NCI-H345 treated with DMSO at 0.1 percent for 48 hours (cell line): ENCODE data around the gene CNGA3.
A peak's percentile ranks its signal among the peaks of the same experiment; 100 is the strongest.

Experiments
- DNase-seq: peaks from one replicate; lab custom pipeline; 2025; ENCODE audit not compliant: unreplicated experiment; lab: John Stamatoyannopoulos, UW

CNGA3 gene

DNA sequence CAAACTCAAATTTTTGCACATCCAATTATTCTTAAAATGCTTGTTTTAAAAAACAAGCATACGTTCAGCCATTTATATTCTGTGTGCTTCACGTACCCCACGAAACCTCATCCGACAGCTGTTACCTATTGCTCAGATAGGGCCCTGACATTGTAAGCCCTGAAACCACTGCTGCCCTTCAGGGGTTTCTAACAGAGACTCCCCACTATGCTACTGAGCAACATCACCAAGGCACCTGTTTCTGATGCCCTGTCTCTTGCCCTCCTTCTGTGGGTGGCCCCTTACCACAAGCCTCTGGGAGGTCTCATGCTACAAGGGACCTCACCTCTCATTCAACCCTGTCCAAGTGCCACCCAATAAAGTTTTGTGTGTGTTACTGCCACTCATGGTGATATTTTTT, 18.5 kb upstream of the CNGA3 start:
- no peak for DNase-seq

DNA sequence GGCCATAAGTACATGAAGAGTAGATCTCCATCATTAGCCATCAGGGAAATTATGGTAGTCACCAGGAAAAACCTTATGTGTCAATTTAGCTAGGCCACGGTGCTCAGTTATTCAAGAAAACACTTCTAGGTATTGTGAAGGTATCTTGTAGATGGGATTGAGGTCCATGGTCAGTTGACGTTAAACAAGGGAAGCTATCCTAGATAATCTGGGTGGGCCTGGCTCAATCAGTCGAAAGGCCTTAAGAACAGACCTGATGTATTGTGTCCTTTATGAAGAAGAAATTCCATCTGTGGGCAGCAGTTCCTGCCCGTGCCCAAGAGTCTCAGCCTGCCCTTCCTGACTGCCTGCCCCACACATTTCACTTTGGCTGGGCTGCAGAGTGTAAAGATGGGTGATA, 16.7 kb upstream of the CNGA3 start:
- no peak for DNase-seq

DNA sequence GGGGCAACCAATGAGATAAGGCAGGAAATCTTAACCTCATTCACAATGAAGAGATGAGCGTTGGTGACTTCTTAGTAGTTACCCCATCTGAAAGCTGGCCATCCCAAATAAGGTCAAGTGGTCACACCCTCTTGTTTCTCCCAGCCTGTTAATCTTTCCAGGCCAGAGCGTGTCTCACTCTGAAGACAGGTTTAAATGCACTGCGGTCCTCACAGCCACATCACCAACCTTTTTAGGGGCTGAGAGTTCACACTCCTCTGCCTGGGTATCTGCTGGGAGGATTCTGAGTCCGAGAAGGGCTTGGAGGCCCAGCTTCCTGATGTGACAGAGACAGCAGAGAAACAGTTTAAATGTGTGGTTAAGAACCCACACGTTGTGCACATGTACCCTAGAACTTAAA, 13.3 kb upstream of the CNGA3 start:
- DNase-seq: no peak

DNA sequence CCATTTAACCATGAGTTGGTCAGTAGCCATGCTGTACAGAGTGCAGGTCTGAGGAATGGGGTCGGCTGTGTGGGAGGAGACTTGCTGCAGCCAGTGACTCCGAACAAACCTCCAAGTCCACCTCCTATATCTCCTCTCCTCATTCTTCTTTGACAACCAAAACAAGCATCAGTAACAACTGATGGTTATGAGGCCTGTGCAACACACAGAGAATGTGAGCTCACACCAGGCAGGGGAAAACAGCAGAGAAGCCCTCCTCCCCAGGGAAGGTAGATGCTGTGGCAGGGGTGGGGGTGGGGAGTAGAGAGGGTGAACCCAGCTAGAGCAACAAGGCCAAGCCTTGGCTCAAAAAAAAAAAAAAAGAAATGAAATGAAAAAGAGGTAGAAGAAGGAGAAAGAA, 12.3 kb upstream of the CNGA3 start:
- no peak for DNase-seq

DNA sequence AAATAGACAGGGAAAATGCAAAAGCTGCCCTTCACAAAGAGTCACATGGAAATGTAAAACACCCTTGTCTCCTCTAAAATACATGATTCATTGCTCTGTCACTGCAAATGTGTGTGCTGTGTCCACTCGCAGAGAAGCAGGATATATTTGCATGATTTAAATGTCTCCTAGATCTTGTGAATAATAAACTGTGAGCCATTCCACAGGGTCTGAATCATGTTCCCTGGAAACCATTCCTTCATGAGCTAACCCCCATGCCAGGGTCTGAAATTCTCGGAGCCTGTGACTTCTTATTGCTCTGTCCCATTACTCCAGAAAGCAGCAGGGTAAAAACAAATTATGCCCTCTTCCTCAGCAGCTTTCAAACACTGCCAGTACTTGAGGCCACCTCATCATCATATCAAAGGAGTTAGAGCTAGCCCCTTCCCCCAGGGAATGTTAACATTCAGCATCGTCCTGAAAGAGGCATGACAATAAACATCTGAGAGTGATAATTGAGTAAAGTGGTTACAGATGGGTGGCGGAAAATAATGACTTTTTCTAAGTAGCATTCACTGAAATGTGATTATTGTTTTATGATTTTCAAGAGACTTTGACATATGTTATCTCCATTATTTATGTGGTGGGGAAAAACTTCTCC, 11.7 kb upstream of the CNGA3 start:
- DNase-seq: peak; percentile 95

DNA sequence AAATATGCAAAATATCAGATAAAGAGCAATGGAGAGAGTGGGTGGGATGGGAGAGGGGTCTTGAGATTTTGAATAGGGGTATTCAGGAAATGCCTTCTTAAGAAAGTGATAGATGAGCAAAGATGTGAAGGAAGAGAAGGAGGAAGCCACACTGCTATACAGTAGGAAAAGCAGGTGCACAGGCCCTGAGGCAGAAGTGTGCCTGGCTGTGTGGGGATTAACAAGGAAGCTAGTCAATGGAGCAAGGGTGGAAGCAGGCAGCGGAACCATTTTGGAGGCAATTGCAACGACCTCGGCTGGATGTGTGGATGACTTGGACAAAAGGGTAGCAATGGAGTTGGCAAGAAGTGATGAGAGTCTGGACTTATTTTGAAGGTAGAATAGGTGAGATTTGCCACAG, 11.0 kb upstream of the CNGA3 start:
- peak; percentile 28 for DNase-seq

DNA sequence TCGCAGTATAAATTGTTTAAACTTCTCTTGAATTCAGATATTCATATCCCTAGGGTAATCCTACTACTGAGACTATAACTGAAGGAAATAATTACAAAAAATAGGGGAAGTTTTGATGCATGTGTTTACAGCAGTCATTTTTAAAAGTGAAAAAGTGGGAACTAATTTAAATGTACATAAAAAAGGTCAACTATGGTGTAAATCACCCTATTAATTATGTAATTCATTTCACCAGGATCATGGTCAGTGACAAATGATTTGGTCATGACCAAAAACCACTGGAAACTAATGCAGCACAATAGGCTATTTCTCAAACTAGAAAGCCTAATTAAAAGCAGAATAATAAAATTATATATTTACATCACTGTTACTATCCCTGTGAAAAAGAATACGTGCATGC, 5.0 kb upstream of the CNGA3 start:
- no peak for DNase-seq

DNA sequence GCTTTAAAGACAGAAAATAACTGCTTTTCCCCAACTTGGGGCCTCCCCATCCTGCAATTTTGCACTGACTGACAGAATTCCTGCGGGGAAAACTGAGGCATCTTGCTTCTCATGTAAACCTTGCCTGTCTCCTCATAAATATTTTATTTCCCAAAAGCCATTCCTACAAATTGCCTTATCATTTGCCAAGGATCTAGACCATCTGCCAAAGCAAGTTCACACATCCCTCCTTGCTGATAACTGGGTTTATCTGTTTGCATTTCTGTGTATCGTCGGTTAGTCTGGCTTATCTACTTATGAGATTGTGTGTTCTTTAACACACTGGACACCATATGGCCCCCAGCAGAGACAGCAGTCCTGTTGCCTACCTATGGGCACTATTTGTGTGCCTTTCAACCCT, 3.0 kb upstream of the CNGA3 start:
- DNase-seq: no peak

DNA sequence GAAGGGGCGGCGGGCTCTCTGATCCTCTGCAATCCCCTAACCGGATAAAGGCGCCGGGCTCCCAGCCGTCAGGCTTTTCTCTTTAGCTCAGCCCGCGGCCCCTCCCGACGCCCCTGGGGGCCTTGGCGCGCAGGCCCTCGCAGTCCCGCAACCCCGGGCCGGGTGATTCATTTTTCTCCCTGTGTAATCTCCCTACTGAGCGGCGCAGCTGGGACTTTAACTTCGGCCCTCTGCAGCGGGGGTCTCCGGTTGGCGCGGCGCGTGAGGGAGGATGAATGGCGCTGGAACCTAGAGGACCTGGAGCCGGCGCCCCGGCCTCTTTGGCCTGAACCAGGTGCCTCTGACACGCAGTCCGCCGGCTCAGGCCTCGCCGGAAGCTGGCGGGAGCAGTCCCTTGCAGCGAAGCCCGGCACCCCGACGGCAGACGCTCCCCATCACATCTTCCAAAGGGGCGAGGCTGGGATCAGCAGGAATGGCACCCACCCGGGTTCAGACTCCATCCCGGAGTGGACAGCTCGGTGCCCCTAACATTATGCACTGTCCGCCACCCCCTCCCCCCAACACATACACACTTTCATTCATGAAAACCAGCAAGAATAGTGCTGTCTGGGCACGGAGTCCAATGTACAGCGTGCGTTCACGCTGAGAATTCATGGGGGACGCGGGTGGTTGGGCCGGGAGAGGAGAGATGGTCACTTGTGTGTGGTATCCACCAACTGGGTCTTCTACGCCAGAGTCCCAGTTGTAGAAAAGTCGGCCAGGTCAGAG, 1.2 kb downstream of the CNGA3 start:
- no peak for DNase-seq

DNA sequence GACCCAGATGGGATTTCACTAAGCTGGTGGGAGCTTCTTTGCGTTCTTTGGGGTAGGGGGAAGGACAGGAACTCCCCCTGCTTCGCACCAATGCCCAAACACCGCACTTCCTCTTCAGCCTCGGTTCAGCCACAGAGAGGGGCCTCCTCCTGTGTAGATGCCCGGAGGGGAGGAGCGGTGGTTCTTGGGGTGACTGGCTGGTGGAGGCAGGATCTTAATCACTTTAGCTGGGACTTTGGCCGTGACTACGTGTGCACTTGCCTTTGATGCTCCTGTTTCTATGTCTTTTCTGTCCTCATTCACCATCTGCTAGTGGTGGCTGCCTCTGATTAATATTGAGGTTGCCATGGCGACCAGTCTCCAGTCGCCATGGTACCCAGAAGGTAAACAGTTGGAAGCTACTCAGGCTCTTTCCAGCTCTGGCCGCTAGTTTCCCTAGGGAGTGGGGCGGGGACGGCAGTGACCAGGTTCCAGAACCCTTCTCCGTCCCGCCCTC, 1.9 kb downstream of the CNGA3 start:
- DNase-seq: no peak

DNA sequence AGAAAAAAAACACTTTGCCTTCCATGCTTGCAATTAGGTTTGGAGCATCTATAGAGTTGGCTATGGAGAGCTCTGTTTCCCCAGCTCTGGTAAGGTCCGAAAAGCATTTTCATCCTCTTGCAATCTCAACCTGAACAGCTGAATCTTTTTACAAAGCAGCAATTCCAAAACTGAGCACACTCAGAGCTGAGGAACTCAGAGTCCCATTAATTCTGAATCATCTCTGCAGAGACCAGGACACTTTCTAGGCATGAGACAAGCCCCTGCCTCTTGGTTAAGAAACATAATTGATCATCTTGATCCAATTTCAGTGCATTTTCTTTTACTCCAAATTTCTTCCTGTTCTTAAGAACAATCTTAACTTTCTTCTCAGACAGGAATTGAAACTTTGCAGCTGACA, 4.2 kb downstream of the CNGA3 start:
- no peak for DNase-seq

DNA sequence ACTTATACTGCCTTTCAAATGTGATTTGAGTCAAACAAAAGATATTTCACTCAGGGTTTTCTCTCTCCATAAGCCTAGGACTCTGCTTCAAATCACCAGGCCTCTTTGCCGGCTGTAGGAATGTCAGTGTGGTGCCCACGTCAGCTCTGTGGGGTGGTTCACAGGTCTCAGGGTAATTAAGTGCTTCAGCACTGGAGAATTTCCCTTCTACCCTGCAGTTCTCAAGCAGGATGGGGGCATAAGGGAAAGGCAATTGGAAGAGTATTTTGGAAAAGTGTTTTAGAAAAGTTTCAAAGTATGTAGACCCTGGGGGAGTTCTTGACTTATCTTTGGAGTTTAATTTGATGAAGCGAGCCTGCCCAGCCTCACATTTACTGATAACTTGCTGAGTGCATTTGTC, 9.6 kb downstream of the CNGA3 start:
- no peak for DNase-seq

DNA sequence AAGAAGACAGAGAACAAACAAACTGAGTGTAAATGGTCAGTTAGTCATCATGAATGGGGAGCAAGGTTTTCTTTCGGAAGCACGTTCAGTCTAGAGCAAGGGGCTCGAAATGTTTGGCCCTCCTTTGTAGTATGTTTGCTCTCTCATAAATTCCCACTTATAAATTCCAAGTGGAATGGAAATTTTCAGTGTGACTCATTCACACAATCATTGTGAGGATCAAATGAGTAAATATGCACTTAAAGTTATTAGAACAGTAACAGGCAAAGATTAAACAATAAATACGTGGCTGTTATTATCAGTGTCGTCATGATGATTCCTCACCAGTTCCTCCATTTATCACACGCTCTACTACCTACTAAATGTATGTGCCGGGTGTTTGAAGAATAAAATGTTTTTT, 10.5 kb downstream of the CNGA3 start:
- no peak for DNase-seq

DNA sequence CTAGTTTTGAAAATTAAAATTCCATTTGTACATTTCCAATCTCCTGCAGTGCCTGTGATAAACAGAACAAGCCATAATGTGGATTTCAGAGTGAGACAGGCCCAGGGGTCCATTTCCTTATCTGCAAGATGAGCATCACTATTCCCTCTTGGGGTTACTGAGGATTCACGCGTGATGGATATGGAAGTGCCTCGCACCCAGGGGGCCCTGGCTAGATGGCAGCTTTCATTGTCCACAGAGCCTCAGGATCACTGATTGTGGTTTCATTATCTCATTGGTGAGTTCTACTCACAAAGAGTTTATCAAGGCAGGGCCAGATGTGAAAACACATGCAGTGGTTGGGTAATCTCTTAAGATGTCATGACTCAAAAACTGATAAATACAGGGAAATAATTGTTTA, 11.6 kb downstream of the CNGA3 start:
- no peak for DNase-seq

DNA sequence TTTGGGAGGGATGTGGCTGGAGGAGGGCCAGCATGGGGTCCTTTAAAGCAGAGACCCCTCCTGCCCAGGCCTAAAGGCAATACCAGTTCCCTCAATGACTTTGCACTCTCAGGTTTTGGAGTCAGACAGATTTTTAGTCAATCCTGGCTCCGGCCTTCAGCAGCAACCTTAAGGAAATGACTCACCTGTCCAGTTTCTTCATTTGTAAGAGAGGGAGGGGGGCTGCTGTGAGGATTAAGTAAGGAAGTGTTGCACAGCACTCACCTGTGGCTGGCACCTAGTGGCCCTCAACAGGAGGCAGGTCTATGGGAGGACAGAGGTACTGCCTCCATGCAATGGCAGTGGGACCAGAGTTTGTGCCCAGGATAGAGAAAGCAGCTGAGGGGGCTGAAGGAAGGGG, 13.7 kb downstream of the CNGA3 start:
- no peak for DNase-seq

DNA sequence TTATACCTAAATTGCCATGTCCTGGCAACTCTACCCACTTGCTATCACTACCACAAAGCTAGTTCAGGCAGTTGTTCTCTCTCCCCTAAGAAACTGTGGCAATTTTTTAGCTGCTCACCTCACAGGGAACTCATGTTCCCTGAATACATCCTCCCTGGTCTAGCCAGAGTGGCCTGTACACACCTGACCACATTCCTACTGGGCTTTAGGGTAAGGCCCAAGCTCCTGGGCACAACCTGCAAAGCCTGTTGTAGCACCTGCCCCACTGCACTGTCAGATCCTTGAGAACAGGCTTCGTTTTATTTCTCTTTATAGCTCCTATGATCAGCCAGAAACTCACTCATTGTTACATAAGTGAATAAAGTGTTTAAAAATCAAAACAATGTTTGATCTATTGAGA, 21.5 kb downstream of the CNGA3 start:
- no peak for DNase-seq

DNA sequence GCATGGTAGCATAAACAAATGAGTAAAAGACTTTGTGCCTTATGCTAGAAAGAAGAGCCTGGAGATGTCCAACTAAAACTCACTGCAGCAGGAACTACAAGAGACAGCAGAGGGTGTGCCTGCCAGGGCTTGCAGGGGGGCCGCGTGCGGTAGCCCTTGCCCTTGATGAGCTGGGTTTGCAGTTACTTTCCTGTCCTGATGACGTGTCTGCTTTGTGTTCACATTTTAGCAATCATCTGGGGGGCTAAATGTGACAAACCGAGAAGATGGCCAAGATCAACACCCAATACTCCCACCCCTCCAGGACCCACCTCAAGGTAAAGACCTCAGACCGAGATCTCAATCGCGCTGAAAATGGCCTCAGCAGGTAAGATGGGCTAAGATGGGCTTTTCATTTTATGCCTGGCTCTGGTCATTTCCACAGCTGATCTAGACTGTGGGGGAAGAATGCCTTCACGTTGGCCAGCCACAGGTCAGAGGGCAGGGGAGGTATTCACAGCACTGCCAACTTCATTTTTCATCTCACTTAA, 23.5 kb downstream of the CNGA3 start:
- DNase-seq: no peak

DNA sequence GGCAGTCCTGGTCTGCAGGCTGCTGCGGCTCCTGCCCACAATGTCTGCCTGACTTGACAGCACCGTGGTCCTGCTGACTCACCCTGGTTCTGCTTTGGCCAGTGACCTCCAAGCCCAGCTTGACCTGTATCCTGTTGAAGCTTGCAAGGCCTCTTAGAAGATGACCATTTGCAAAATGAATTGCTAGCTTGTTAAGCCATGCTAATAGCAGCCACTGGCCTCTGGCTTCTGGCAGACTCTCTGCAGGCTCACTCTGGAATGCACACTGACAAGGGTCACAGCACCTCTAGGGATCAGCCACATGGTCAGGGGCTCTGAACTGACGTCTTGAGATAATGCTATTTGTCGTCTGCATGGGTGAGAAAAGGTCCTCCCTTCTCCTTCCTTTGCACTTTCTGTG, 25.9 kb downstream of the CNGA3 start:
- no peak for DNase-seq

DNA sequence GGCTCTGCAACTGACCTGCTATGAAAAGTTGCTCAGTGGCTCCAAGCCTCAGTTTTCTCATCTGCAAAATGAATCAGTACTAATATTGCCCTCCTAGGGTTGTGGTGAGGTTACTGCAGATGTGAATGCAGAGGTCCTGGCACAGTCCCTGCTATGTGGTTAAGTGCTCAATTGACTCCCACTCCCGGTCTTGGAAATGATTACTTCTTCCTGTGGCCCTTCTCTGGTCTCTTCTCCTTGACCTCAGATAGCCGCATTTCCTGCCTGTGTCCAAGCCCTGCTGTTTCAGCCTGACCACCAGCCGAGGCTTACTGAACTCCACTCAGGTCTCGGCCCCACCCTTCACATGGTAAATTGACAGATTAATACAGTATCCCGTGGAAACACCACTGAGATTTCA, 26.3 kb downstream of the CNGA3 start:
- DNase-seq: no peak

DNA sequence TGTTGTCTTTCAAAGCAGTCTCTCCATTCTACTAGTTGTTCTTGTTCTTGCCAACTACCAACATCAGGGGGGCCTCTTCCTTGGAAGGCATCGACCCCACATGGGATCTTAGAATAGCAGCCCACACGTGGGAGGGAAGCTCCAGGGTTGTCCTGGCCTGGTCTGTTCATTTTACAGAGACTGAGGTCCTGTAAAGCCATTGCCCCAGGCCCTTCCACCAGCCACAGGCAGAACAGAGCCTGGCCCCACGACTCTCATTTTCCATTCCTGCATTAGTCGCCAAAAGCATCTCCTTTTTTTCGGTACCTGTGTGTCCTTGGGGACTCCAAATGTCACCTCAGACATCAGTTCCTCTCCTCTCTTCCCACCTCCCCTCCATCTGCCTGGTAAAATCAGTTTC, 28.0 kb downstream of the CNGA3 start:
- DNase-seq: no peak

DNA sequence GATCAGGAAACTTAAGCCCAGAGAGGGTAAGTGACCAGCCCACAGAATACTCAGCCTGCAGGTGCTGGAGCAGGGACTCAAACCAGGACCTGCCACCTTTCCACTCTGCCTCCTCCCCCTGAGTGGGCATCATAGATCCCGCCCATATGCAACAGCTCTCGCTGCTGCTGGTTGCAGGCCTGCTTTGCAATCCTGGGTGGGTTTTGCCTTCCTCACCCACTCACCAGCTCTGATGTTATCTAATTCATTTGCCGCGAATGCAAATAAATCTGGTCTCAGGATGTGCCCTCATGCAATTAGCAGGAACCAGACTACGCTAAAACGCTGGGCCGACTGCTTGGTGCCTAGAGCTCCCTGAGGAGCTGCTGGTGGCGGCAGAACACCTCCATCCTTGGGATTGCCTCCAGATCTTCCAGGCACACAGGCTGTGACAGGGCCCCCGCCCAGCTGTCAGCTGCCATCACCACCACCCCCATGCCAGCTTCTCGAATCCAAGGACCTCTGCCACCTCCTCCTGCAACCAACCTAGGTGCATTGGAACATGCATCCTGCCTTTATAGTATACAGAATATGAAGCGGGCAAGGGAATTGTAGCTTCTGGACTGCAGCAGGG, 28.8 kb downstream of the CNGA3 start:
- no peak for DNase-seq

DNA sequence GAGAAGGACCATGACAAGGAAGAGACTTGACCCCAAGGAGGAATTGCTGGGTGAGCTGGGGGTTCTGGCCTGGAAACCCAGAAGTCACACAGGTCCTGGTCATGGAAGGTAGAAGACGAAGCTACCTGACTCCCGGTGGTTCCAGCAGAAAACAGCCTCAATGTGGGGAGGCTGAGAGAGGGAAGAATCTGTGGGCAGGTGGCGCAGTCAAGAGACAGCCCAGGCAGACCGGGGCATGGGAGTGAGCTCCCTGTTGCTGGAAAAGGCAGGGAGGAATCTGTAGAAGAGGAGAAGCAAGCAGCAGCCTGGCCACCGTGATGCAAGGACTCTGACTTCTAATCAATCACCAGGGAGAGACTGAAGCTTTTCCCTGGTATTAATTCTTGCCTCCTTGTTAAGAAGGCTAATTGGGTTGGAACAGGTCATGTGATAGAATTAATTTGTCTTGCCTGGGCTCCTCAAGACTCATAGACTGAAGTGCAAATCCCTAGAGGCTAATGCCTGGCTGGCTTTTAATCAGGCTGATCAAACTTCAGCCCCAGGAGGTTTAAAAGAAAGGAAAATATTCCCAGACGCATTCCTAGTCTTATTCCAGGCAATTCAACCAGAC, 30.1 kb downstream of the CNGA3 start:
- DNase-seq: no peak
